K562 (cell line): ENCODE data around the gene FN3KRP. TPM values are rescaled to one million over a fixed set of nuclear protein-coding genes. Genes with fewer than 3 reads are reported as not detected.
A peak's percentile ranks its signal among the peaks of the same experiment; 100 is the strongest.

Experiments
- CCAR2 ChIP-seq: fragments of 200-400 bp; formaldehyde crosslinking; IDR thresholded peaks from 2 replicates; pipeline ENCODE4 v1.6.1; 2017; ENCODE audit warnings: mild to moderate bottlenecking, low read depth, low read length
- ELF1 ChIP-seq: fragments of 200-800 bp; sonication (Bioruptor generic); IDR thresholded peaks from 2 replicates; pipeline ENCODE4 v1.6.1; 2016; ENCODE audit warnings: missing genetic modification characterization, missing compliant biosample characterization
- ELF2 ChIP-seq: fragments of 250-450 bp; sonication (Bioruptor Pico); IDR thresholded peaks from 2 replicates; pipeline ENCODE4 v1.5.0; 2021; ENCODE audit warnings: mild to moderate bottlenecking
- ELF4 ChIP-seq: fragments of 450-650 bp; formaldehyde crosslinking; IDR thresholded peaks from 2 replicates; pipeline ENCODE4 v1.4.0; 2022; ENCODE audit warnings: missing genetic modification characterization
- HCFC1 ChIP-seq: IDR thresholded peaks from 2 replicates; pipeline ENCODE4 v1.6.1; 2012; ENCODE audit warnings: low read depth, low read length, improper control_type of control experiment
- PCBP2 ChIP-seq: fragments of 200-400 bp; formaldehyde crosslinking; IDR thresholded peaks from 2 replicates; pipeline ENCODE4 v1.6.1; 2018; ENCODE audit warnings: low read length, low read depth, mild to moderate bottlenecking, moderate library complexity; ENCODE audit not compliant: poor library complexity, severe bottlenecking
- RHOXF2B ChIP-seq: fragments of 250-450 bp; sonication (Bioruptor Pico); conservative IDR thresholded peaks from 2 replicates; pipeline ENCODE4 v1.5.1; 2021
- SAP30 ChIP-seq: fragments of 200-600 bp; sonication (generic); IDR thresholded peaks from 2 replicates; pipeline ENCODE4 v1.6.1; 2012; ENCODE audit warnings: borderline replicate concordance, low read depth, mild to moderate bottlenecking, moderate library complexity, low read length, control low read depth, inconsistent platforms; ENCODE audit not compliant: insufficient read depth, poor library complexity, severe bottlenecking
- SMAD3 ChIP-seq: fragments of 450-650 bp; formaldehyde crosslinking; conservative IDR thresholded peaks from 2 replicates; pipeline ENCODE4 v1.4.0; 2020; ENCODE audit warnings: mild to moderate bottlenecking
- TAF1 ChIP-seq: IDR thresholded peaks from 2 replicates; pipeline ENCODE4 v1.6.1; 2011; ENCODE audit warnings: mild to moderate bottlenecking, low read length, moderate library complexity; ENCODE audit not compliant: insufficient read depth, control insufficient read depth, severe bottlenecking; ENCODE audit errors: extremely low read depth
- ZNF384 ChIP-seq: IDR thresholded peaks from 2 replicates; pipeline ENCODE4 v1.6.1; 2012; ENCODE audit warnings: low read depth, low read length, improper control_type of control experiment
- ZZZ3 ChIP-seq: fragments of 450-650 bp; IDR thresholded peaks from 2 replicates; pipeline ENCODE4 v1.6.1; 2016; ENCODE audit warnings: antibody characterized with exemption, mild to moderate bottlenecking, moderate library complexity
- polyA plus RNA-seq, 8 experiments: library from polyadenylated mRNA; depleted of rRNA in 4 of 8; stranded (reverse) in 5 of 8; unstranded in 3 of 8; fragments of >200 nt; fragmentation: Nextera tagmentation in 2 of 8; fragmentation: Illumina TruSeq in 1 of 8; extraction: Ambion mirVana in 2 of 8; extraction: Trizol in 1 of 8; gene quantifications; 2 replicates each; pipeline versions ENCODE4 v1.2.1 to v1.2.3, GENCODE V29; 2011 to 2014; ENCODE audit warnings: inconsistent platforms in 1 of 8, missing spikeins in 1 of 8
- total RNA-seq, 7 experiments: library from RNA; depleted of rRNA in 6 of 7; stranded (reverse); fragments of >200 nt in 6 of 7; fragmentation: Illumina TruSeq in 2 of 7; extraction: Trizol in 2 of 7; gene quantifications; 2 replicates each; pipeline versions ENCODE4 v1.2.1 to v1.2.3, GENCODE V29; 2011 to 2021; ENCODE audit warnings: low replicate concordance in 1 of 7
- TF ChIP-seq, protein P1 (sequence below): fragments of 450-650 bp; formaldehyde crosslinking; IDR thresholded peaks from 2 replicates; pipeline ENCODE4 v1.4.0; 2020; ENCODE audit warnings: mild to moderate bottlenecking, mixed read lengths
- TF ChIP-seq, protein P2 (sequence below): sonication (generic); formaldehyde crosslinking; IDR thresholded peaks from 2 replicates; pipeline ENCODE4 v1.8.0; 2023; ENCODE audit warnings: missing genetic modification reagents, mild to moderate bottlenecking, borderline replicate concordance
- TF ChIP-seq, protein P3 (sequence below), 2 experiments: IDR thresholded peaks; 2 replicates each; pipeline ENCODE4 v1.6.1; 2011; ENCODE audit warnings: borderline replicate concordance in 1 of 2, control low read depth in 1 of 2, low read depth in 1 of 2, low read length in 1 of 2, mild to moderate bottlenecking in 1 of 2, mixed read lengths in 1 of 2, moderate library complexity in 1 of 2; ENCODE audit not compliant: insufficient read depth in 1 of 2, insufficient read length in 1 of 2, poor library complexity in 1 of 2, severe bottlenecking in 1 of 2; ENCODE audit errors: extremely low read depth in 1 of 2
- TF ChIP-seq, protein P4 (sequence below): fragments of 450-650 bp; IDR thresholded peaks from 2 replicates; pipeline ENCODE4 v1.6.1; 2018; ENCODE audit warnings: mild to moderate bottlenecking, low read depth; ENCODE audit not compliant: partially characterized antibody

FN3KRP gene
- total and polyA plus RNA-seq, 9 of the 15 experiments (the other 6 are each of a cell fraction or from before 2014, with no cell fraction given): 2.0 to 32.1 (median 24.9) TPM

DNA sequence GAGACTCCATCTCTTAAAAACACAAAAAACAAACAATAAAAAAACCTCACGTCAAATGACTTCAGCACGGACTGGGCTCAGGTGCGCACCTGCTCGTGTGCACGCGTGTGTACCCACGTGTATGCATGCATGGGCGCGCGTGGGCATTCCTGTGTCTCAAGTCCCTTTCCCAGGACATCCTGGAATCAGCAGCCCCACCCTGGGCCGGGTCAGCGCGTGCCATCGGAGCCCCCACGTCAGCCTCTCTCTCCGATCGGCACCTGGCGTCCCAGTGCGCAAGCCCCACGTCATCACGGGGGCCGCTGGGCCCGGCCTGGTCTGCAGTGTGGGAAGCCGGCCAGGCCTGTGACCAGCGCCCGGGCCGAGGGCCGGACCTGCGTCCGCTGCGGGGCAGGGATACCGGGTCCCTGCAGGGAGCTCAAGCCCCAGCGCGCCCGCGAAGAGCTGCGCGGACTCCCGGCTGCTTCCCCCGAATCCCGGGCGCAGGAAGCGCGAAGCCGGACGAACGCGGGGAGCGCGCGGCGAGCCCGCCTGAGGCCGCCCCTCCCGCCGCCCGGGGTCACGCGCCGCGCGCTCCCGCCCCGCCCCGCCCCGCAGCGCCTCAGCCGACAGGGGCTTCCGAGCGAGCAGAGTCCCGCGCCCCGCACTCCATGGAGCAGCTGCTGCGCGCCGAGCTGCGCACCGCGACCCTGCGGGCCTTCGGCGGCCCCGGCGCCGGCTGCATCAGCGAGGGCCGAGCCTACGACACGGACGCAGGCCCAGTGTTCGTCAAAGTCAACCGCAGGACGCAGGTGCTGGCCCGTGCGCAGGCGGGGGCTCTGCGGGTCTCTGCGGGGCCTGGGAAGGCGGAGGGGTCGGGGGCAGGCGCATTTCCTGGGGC, 18.7 kb downstream of the FN3KRP start, which contains the start of gene FN3K (continued):
- TF ChIP-seq, protein P1, sequence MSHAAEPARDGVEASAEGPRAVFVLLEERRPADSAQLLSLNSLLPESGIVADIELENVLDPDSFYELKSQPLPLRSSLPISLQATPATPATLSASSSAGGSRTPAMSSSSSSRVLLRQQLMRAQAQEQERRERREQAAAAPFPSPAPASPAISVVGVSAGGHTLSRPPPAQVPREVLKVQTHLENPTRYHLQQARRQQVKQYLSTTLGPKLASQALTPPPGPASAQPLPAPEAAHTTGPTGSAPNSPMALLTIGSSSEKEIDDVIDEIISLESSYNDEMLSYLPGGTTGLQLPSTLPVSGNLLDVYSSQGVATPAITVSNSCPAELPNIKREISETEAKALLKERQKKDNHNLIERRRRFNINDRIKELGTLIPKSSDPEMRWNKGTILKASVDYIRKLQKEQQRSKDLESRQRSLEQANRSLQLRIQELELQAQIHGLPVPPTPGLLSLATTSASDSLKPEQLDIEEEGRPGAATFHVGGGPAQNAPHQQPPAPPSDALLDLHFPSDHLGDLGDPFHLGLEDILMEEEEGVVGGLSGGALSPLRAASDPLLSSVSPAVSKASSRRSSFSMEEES (CRISPR knock-in tag): no peak
- TF ChIP-seq ZNF384 (no peak), ELF1 (tag) (no peak), TAF1 (peak; percentile 50), CCAR2 (no peak), RHOXF2B (CRISPR knock-in tag) (no peak), HCFC1 (peak; percentile 33; the same call in 1 of the 2 replicates), ZZZ3 (no peak), ELF4 (CRISPR knock-in tag) (no peak), ELF2 (CRISPR knock-in tag) (no peak), SMAD3 (CRISPR knock-in tag) (no peak), SAP30 (peak; percentile 37), PCBP2 (no peak)
- TF ChIP-seq, protein P2, sequence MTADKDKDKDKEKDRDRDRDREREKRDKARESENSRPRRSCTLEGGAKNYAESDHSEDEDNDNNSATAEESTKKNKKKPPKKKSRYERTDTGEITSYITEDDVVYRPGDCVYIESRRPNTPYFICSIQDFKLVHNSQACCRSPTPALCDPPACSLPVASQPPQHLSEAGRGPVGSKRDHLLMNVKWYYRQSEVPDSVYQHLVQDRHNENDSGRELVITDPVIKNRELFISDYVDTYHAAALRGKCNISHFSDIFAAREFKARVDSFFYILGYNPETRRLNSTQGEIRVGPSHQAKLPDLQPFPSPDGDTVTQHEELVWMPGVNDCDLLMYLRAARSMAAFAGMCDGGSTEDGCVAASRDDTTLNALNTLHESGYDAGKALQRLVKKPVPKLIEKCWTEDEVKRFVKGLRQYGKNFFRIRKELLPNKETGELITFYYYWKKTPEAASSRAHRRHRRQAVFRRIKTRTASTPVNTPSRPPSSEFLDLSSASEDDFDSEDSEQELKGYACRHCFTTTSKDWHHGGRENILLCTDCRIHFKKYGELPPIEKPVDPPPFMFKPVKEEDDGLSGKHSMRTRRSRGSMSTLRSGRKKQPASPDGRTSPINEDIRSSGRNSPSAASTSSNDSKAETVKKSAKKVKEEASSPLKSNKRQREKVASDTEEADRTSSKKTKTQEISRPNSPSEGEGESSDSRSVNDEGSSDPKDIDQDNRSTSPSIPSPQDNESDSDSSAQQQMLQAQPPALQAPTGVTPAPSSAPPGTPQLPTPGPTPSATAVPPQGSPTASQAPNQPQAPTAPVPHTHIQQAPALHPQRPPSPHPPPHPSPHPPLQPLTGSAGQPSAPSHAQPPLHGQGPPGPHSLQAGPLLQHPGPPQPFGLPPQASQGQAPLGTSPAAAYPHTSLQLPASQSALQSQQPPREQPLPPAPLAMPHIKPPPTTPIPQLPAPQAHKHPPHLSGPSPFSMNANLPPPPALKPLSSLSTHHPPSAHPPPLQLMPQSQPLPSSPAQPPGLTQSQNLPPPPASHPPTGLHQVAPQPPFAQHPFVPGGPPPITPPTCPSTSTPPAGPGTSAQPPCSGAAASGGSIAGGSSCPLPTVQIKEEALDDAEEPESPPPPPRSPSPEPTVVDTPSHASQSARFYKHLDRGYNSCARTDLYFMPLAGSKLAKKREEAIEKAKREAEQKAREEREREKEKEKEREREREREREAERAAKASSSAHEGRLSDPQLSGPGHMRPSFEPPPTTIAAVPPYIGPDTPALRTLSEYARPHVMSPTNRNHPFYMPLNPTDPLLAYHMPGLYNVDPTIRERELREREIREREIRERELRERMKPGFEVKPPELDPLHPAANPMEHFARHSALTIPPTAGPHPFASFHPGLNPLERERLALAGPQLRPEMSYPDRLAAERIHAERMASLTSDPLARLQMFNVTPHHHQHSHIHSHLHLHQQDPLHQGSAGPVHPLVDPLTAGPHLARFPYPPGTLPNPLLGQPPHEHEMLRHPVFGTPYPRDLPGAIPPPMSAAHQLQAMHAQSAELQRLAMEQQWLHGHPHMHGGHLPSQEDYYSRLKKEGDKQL (CRISPR knock-in tag): peak; percentile 74; the same call in 1 of the 2 replicates
- TF ChIP-seq, protein P3, sequence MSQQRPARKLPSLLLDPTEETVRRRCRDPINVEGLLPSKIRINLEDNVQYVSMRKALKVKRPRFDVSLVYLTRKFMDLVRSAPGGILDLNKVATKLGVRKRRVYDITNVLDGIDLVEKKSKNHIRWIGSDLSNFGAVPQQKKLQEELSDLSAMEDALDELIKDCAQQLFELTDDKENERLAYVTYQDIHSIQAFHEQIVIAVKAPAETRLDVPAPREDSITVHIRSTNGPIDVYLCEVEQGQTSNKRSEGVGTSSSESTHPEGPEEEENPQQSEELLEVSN (IDR thresholded peaks at IDR 0.05; ENCODE audit: borderline replicate concordance in 1 of 2, extremely low read depth in 1 of 2, insufficient read depth in 1 of 2, insufficient read length in 1 of 2, low read depth in 1 of 2, low read length in 1 of 2, poor library complexity in 1 of 2, severe bottlenecking in 1 of 2): peak; percentile 51 to 83
- TF ChIP-seq, protein P4, sequence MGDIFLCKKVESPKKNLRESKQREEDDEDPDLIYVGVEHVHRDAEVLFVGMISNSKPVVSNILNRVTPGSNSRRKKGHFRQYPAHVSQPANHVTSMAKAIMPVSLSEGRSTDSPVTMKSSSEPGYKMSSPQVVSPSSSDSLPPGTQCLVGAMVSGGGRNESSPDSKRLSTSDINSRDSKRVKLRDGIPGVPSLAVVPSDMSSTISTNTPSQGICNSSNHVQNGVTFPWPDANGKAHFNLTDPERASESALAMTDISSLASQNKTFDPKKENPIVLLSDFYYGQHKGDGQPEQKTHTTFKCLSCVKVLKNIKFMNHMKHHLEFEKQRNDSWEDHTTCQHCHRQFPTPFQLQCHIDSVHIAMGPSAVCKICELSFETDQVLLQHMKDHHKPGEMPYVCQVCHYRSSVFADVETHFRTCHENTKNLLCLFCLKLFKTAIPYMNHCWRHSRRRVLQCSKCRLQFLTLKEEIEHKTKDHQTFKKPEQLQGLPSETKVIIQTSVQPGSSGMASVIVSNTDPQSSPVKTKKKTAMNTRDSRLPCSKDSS: no peak
